Measurements from ENCODE around the gene NPDC1.
A peak's percentile ranks its signal among the peaks of the same experiment; 100 is the strongest.
"Not testable (repeated sequence)": the region's sequence is repeated elsewhere in the genome, so short reads cannot be mapped to it uniquely, and the experiment has no call there.

The NPDC1 gene

DNA sequence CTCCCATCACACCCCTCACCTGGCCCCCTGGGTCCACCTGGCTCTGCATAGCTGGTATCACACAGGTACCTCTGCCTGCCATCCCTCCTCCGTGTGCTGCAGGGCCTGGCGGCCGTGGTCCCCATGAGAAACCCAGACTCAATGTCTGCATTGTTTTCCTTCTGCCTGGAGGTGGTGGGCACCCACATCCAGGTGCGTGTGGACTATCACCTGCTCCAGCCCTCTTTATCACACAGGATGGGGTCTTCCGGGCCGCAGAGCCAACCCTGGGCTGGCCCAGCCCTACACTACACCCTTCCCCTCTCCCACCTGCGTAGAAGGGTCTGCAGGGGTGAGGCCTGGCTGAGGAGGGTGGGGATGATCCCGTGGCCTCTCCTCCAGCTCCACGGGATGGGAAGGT is 7.1 kb downstream of the NPDC1 start:
- DNase-seq: no peak

GRCh38 chr9:137037483-137037882 is 8.5 kb downstream of the NPDC1 start:
- DNase-seq: no peak

DNA sequence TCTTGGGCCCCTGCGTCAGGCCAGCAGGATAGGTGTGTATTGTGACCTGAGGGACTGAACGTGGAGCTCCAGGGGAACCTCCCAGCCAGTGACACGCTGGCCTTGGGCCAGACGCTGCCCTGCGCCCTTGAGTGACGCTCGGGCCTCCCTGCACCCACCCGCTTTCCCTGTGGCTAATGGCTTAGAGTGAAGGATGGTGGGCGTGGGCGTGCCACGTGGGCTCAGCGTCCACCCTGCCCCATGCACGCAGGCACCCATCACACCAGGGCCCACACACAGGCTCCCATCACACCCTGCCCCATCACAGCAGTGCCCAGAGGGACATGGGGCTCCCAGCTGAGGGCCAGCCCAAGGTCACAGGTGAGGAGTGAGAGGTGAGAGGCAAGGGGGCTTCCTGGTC is 8.9 kb downstream of the NPDC1 start:
- DNase-seq: no peak

DNA sequence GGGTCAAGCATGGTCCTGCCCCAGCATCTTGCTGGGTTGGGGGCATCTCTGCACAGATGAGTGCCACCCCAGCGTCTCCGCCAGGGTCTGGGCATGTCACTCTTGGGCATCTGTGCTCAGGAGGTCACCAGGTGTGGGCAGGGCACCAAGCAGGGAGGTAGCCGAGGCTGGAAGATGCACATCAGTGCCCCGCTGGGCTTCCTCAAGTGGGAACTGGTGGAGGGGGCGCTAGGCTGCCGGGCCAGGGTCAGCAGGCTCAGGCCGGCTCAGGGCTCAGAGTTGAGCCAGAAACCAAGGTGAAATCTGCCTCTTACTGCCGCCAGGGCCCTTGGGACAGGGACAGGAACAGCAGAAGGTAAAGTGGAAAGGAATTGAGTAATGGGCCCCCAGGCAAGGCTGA is 10.0 kb downstream of the NPDC1 start:
- no peak for DNase-seq

DNA sequence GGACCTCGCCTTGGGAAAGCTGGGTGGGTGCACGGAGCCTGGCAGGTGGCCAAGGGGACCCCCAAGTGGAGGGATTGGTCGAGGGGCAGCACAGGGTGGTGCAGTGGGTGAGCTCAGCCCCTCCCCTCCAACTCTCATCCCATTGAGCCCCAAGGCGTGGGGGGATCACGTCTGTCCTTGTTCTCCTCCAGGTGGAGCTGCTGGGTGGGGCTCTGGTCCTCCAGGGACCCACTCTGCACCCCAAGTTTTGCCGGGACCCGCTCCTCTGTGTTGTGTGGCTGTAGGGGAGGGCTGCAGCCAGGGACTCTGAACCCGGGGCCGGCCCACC is 10.5 kb downstream of the NPDC1 start:
- DNase-seq: no peak

DNA sequence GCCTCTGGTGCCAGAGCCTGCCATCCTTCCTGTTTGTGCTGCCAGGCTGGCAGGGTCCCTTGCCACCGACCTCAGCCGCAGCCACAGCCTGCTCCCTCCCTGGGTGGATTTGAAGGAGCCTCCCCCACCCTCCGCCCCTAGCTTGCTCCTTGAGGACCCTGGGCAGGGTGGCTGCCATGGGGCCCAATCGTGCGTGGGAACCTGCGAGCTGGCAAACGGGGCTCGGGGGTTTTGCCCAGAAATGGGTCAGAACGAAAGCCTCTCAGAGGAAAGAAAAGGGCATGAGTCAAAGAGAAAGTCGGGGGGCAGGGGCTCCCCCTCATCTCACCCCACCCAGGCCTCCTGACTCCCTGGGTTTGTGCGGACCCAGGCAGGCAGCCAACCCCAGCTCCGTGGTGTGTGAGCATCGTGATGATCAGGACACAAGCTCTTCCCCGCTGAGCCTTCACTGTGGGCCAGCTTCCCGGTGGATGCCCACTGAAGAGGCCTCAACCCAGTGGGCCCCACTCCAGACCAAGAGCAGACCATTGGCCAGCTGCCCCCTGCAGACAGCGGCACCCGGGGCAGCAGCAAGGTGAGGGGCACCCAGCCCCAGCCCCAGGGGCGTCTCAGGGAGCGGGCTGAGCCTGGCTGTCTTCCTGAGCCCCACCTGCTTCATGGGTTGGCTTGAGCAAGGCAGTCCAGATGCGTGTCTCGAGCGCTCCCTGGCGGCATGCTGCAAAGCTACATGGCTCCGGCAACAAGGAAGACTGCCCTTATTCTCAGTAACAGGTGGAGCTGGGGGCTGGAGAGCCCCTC is 11.1 kb downstream of the NPDC1 start:
- DNase-seq: peak; percentile 89

GRCh38 chr9:137034039-137034708 is 11.8 kb downstream of the NPDC1 start:
- DNase-seq: peak; percentile 58

GRCh38 chr9:137033481-137033880 is 12.5 kb downstream of the NPDC1 start:
- DNase-seq: not testable (repeated sequence)

GRCh38 chr9:137032858-137033257 is 13.1 kb downstream of the NPDC1 start:
- peak; percentile 85 for DNase-seq

DNA sequence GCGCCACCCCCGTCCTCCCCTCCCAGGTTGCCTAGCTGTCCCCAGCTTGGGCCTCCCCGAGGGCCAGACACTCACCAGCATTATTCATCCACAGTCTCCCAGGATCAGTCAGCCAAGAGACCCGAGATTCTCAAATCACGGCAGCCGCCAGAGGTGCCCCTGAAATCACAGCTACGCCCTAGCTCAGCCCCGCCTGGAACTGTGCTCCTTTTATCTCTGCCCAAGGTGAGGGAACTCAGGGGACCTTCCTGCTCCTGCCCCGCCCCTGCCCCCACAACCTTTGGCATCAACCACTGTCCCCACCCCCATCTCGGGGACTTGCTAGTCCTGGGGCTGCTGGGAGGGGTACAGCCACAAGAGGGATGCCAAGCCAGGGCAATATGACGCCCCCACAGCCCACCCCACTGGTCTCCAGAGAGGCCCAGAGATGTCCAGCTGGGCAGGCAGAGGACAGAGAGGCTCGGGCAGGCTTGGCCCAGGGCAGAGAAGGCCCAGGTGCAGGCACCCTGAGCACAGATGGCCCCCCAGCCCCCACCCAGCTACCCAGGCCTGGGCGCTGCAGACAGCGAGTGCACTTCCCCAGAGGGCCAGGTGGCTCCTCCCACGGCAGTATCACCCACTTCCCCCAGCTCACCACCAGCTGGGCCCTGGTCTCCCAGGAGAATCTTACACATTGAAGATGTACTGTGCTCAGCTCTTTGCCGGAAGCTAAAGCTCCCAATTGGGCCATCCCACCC is 13.9 kb downstream of the NPDC1 start, which contains the start of gene FUT7:
TSS of gene FUT7 (minus strand) at position 185 of the 737 bp plus-strand sequence. CDS start at position 88, 97 bp downstream.
- no peak for DNase-seq

GRCh38 chr9:137030538-137031527 is 15.1 kb downstream of the NPDC1 start:
- DNase-seq: peak; percentile 55

- DNase-seq: no peak
Measured at GRCh38 chr9:137030006-137030405, 16.0 kb downstream of the NPDC1 start.

DNA sequence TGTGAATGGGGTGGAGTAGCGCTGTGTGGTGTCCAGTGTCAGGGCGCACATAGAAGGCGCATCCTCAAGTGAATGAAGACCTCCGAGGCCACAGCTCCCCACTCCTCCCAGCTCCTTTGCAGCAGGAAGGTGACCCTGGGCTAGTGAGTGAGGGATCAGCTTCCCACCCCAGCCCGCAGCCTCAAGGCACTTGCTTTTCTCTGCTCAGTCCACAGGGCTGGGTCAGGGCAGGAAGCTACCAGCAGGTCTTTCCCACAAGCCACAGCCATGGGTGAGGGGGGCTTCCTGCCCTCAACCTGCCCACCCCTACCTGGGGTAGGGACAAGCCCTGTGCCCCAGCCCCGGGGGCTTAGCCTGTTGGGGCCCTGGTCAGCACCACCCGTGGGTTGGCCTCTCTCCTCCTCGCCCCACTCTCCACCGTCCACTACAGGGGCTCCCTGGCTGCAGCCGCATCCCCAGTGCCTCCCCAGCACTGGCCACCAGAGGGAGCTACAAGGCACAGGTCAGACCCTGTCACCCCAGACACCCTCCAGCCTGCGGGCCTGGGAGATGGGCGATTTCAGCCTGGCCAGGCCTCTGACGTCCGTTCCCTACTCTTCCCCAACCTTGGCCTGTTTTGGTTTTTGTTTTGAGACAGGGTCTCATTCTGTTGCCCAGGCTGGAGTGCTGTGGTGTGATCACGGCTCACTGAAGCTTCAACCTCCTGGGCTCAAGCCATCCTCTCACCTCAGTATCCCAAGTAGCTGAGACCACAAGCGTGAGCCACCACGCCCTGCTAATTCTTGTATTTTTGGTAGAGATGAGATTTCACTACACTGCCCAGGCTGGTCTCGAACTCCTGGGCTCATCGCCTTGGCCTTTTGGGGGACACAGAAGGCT is 16.7 kb downstream of the NPDC1 start:
- DNase-seq: peak; percentile 87

DNA sequence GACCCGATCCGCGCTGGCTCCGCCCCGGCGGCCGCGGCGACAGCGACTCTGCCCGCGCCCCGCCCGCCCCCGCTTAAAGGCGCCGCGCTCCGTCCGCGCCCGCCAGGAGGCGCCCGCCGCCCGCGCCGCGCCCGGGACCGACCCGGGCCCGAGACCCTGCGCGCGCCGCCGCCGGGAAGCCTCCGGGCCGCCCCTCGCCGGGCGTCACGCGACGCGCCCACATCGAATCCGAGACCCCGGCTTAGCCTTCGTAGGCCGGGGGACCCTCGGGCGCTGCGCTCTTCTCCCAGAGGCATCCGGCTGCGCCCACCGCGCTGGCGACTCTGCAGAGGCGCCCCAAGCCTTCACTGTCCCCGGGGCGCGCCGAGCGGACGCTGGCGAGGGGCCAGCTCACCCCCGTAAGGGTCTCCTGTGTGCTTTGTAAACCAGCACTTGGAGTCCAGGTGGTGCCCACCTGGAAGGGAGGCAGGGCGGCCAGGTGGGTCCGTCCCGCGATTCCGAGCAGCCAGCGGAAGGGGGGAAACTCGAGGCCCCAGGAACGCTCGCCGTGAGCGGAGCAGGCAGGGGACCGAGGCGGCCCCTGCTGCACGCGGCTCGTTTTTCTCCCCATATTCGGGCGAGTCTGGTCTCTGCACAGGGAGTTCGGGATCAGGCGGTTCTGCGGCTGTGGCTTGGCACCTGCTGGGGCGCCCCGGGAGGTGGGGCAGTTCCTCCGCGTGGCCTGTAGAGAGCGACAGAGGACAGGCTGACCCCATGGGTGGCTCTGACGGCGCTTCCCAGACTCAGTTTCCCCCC is 17.5 kb downstream of the NPDC1 start:
- DNase-seq: peak; percentile 78

- no peak for DNase-seq
Measured at GRCh38 chr9:137027369-137028262, 18.4 kb downstream of the NPDC1 start, which contains the start of gene ABCA2. ABCA2 (minus strand) TSS chr9:137028237; CDS start chr9:137028140, 97 bp downstream.

- DNase-seq: no peak
Measured at GRCh38 chr9:137026828-137027227, 19.1 kb downstream of the NPDC1 start.

- DNase-seq: no peak
Measured at GRCh38 chr9:137026384-137026783, 19.6 kb downstream of the NPDC1 start.

GRCh38 chr9:137025517-137025966 is 20.4 kb downstream of the NPDC1 start:
- DNase-seq: no peak

GRCh38 chr9:137023583-137023991 is 22.4 kb downstream of the NPDC1 start:
- no peak for DNase-seq
